Measurements from ENCODE around the gene CCDC97.

- TF ChIP-seq CTCF (IDR thresholded peaks at IDR 0.05) (no peak), POLR2AphosphoS5 (IDR thresholded peaks at IDR 0.05) (no peak), POLR2A (IDR thresholded peaks at IDR 0.05) (no peak)
These were observed 57.9 kb downstream of the CCDC97 start for GRCh38 chr19:41367848-41368301.
